ENCODE results near the gene MLIP. TPM values are rescaled to one million over a fixed set of nuclear protein-coding genes. Genes with fewer than 3 reads are reported as not detected.

MLIP gene
- total and polyA plus RNA-seq, 2 experiments from 2014 or later = not detected

DNA sequence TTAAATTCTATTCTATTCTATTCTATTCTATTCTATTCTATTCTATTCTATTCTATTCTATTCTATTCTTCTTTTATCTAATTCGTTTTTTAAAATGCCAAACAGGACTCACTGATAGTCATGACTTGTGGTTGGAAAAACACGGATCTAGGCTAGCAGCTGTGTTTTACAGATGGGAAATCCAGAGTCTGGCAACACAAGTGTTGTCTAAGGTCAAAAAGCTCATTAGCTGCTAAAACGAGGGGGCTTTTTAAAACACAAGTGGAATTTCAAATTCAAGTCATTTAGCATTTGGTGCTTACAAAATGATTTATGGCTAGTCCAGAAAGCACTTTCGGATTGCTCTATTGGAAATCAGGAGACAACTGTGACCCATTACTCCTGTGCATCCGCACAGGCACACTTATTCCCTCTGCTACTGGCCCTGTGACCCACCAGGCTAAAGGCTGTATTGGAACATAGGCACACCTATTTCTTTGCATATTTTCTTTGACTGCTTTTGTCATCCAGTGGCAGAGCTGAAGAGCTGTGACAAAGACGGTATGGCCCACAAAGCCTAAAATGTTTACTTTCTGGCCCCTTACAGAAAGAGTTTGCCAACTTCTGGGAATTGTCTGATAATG is 17.8 kb upstream of the MLIP start (continued):
- TF ChIP-seq, protein P1, sequence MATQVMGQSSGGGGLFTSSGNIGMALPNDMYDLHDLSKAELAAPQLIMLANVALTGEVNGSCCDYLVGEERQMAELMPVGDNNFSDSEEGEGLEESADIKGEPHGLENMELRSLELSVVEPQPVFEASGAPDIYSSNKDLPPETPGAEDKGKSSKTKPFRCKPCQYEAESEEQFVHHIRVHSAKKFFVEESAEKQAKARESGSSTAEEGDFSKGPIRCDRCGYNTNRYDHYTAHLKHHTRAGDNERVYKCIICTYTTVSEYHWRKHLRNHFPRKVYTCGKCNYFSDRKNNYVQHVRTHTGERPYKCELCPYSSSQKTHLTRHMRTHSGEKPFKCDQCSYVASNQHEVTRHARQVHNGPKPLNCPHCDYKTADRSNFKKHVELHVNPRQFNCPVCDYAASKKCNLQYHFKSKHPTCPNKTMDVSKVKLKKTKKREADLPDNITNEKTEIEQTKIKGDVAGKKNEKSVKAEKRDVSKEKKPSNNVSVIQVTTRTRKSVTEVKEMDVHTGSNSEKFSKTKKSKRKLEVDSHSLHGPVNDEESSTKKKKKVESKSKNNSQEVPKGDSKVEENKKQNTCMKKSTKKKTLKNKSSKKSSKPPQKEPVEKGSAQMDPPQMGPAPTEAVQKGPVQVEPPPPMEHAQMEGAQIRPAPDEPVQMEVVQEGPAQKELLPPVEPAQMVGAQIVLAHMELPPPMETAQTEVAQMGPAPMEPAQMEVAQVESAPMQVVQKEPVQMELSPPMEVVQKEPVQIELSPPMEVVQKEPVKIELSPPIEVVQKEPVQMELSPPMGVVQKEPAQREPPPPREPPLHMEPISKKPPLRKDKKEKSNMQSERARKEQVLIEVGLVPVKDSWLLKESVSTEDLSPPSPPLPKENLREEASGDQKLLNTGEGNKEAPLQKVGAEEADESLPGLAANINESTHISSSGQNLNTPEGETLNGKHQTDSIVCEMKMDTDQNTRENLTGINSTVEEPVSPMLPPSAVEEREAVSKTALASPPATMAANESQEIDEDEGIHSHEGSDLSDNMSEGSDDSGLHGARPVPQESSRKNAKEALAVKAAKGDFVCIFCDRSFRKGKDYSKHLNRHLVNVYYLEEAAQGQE (IDR thresholded peaks at IDR 0.05; ENCODE audit: unreplicated experiment) = no peak
- TF ChIP-seq CREB1 (CRISPR knock-in tag; IDR thresholded peaks at IDR 0.05; ENCODE audit: low read depth) (no peak), STAT1 (IDR thresholded peaks at IDR 0.05; ENCODE audit: unreplicated experiment) (no peak), ZNF114 (CRISPR knock-in tag; IDR thresholded peaks at IDR 0.05) (no peak)

DNA sequence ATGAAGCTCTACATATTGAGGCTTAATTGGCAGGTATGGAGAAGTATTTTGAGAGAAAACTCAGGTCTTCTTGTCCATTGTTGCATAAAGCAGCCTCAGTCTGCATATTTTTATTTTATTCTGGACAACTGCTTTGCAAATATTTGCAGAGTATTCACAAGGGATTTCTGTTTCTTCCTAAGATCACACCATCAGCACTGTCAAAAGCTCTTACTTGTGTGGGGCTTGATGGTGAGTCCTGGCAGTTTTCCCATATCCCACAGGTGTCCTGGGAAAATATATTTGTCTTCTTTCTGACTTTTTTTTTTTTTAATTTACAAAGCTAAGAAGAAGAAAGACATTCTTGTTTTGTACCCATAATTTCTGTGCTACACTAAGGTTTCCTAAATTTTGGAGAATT is 16.9 kb upstream of the MLIP start:
- Histone ChIP-seq H2AFZ (no peak overlapping the region), H3K4me3 (no peak overlapping the region), H3F3A (replicated peaks; ENCODE audit: low read depth) (no peaks in the 10 kb centered on the region), H3K4me2 (no peak overlapping the region), H3K4me1 (ENCODE audit: insufficient read depth) (no peaks in the 10 kb centered on the region), H3K9me2 (ENCODE audit: insufficient read depth) (0 out of 2 replicates have a peak, but pooled peaks cover 4% of the 10 kb centered on the region), H3K36me3 (ENCODE audit: insufficient read depth) (no peaks in the 10 kb centered on the region), H3K79me2 (replicated peaks; ENCODE audit: insufficient read depth) (no peaks in the 10 kb centered on the region), H3K27me3 (ENCODE audit: insufficient read depth) (no peaks in the 10 kb centered on the region), H3K27ac (ENCODE audit: low read depth) (no peak overlapping the region), H4K20me1 (replicated peaks; ENCODE audit: insufficient read depth) (no peaks in the 10 kb centered on the region)
- ATAC-seq (no peak), DNase-seq (ENCODE audit: low spot score) (no peak)
- peaks cover 2% of the 10 kb centered on the region for H3K27me3 Mint-ChIP-seq (ENCODE audit: insufficient read depth, low read depth, poor library complexity)
- H3K27ac Mint-ChIP-seq = no peak overlapping the region
- no peaks in the 10 kb centered on the region for H3K4me1 Mint-ChIP-seq
- no peak overlapping the region for H3K4me3 Mint-ChIP-seq
- H3K36me3 Mint-ChIP-seq (ENCODE audit: low read depth) = no peaks in the 10 kb centered on the region
- H3K9me3 Mint-ChIP-seq = no peaks in the 10 kb centered on the region
- TF ChIP-seq JUNB (IDR thresholded peaks at IDR 0.05; ENCODE audit: unreplicated experiment) (no peak), NANOG (IDR thresholded peaks at IDR 0.05; ENCODE audit: borderline replicate concordance) (no peak), EZH2 (IDR thresholded peaks at IDR 0.05; ENCODE audit: low read depth, unreplicated experiment) (no peak), POLR2AphosphoS5 (IDR thresholded peaks at IDR 0.05; ENCODE audit: low read depth) (no peak), STAT1 (IDR thresholded peaks at IDR 0.05; ENCODE audit: unreplicated experiment) (no peak), CREB1 (CRISPR knock-in tag; IDR thresholded peaks at IDR 0.05; ENCODE audit: low read depth) (no peak)
- TF ChIP-seq, protein P1 (IDR thresholded peaks at IDR 0.05; ENCODE audit: unreplicated experiment) = no peak
- TF ChIP-seq, protein P2, sequence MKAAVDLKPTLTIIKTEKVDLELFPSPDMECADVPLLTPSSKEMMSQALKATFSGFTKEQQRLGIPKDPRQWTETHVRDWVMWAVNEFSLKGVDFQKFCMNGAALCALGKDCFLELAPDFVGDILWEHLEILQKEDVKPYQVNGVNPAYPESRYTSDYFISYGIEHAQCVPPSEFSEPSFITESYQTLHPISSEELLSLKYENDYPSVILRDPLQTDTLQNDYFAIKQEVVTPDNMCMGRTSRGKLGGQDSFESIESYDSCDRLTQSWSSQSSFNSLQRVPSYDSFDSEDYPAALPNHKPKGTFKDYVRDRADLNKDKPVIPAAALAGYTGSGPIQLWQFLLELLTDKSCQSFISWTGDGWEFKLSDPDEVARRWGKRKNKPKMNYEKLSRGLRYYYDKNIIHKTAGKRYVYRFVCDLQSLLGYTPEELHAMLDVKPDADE (IDR thresholded peaks at IDR 0.05) = no peak
- TF ChIP-seq, protein P3, sequence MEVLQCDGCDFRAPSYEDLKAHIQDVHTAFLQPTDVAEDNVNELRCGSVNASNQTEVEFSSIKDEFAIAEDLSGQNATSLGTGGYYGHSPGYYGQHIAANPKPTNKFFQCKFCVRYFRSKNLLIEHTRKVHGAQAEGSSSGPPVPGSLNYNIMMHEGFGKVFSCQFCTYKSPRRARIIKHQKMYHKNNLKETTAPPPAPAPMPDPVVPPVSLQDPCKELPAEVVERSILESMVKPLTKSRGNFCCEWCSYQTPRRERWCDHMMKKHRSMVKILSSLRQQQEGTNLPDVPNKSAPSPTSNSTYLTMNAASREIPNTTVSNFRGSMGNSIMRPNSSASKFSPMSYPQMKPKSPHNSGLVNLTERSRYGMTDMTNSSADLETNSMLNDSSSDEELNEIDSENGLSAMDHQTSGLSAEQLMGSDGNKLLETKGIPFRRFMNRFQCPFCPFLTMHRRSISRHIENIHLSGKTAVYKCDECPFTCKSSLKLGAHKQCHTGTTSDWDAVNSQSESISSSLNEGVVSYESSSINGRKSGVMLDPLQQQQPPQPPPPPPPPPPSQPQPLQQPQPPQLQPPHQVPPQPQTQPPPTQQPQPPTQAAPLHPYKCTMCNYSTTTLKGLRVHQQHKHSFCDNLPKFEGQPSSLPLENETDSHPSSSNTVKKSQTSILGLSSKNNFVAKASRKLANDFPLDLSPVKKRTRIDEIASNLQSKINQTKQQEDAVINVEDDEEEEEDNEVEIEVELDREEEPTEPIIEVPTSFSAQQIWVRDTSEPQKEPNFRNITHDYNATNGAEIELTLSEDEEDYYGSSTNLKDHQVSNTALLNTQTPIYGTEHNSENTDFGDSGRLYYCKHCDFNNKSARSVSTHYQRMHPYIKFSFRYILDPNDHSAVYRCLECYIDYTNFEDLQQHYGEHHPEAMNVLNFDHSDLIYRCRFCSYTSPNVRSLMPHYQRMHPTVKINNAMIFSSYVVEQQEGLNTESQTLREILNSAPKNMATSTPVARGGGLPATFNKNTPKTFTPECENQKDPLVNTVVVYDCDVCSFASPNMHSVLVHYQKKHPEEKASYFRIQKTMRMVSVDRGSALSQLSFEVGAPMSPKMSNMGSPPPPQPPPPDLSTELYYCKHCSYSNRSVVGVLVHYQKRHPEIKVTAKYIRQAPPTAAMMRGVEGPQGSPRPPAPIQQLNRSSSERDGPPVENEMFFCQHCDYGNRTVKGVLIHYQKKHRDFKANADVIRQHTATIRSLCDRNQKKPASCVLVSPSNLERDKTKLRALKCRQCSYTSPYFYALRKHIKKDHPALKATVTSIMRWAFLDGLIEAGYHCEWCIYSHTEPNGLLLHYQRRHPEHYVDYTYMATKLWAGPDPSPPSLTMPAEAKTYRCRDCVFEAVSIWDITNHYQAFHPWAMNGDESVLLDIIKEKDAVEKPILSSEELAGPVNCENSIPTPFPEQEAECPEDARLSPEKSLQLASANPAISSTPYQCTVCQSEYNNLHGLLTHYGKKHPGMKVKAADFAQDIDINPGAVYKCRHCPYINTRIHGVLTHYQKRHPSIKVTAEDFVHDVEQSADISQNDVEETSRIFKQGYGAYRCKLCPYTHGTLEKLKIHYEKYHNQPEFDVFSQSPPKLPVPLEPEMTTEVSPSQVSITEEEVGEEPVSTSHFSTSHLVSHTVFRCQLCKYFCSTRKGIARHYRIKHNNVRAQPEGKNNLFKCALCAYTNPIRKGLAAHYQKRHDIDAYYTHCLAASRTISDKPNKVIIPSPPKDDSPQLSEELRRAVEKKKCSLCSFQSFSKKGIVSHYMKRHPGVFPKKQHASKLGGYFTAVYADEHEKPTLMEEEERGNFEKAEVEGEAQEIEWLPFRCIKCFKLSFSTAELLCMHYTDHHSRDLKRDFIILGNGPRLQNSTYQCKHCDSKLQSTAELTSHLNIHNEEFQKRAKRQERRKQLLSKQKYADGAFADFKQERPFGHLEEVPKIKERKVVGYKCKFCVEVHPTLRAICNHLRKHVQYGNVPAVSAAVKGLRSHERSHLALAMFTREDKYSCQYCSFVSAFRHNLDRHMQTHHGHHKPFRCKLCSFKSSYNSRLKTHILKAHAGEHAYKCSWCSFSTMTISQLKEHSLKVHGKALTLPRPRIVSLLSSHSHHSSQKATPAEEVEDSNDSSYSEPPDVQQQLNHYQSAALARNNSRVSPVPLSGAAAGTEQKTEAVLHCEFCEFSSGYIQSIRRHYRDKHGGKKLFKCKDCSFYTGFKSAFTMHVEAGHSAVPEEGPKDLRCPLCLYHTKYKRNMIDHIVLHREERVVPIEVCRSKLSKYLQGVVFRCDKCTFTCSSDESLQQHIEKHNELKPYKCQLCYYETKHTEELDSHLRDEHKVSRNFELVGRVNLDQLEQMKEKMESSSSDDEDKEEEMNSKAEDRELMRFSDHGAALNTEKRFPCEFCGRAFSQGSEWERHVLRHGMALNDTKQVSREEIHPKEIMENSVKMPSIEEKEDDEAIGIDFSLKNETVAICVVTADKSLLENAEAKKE (CRISPR knock-in tag; IDR thresholded peaks at IDR 0.05) = no peak
